ENCODE data around the gene UMPS. TPM values are rescaled to one million over a fixed set of nuclear protein-coding genes. Genes with fewer than 3 reads are reported as not detected.

UMPS gene
- total RNA-seq, 1 experiment from 2014 or later = 118 TPM

DNA sequence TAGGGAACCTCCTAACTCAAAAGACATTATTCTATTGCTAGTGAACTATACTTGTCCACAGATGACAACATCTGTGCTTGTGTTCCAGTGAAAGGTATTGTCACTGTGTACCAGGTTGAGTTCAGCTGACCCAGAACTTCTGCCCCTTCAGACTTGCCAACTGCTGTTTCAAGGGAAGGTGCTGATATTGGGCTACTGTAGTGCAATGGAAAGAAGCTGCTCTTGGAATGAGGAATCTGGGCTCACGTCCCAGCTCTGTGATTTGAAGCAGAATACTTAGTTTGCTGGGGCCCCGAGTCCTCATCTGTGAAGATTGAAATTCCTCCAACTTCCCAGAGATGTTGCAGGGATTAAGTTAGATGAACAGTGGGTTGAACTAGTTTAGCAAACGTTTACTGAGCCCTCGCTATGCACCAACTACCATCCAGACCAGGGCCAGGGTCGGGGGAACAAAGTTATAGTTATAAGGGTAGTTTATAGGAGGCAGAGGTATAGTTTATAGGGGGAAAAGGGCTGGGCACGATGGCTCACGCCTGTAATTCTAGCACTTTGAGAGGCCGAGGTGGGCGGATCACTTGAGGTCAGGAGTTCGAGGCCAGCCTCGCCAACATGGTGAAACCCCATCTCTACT is 15.9 kb upstream of the UMPS start:
- BruUV-seq (replicated peaks) = no TSS peak
- Histone ChIP-seq H3K4me3 (ENCODE audit: low read depth, low read length, poor library complexity, severe bottlenecking) (no peak overlapping the region), H3K4me1 (ENCODE audit: insufficient read depth, low read length, poor library complexity, severe bottlenecking) (peaks cover 16% of the 10 kb centered on the region), H3K36me3 (ENCODE audit: insufficient read depth, low read length, poor library complexity, severe bottlenecking) (no peaks in the 10 kb centered on the region), H3K27ac (ENCODE audit: low read depth, low read length, poor library complexity, severe bottlenecking) (peak overlapping the region; percentile 65), H3K9me3 (ENCODE audit: low read depth, low read length, poor library complexity, severe bottlenecking) (no peaks in the 10 kb centered on the region), H3K27me3 (replicated peaks; ENCODE audit: insufficient read depth, low read depth, low read length, poor library complexity) (no peaks in the 10 kb centered on the region)
- POLR2A ChIA-PET (ENCODE audit: low non-redundant PET) = no interaction called here
- intact Hi-C loops (cut with micrococcal nuclease; ENCODE audit: unreplicated experiment) = no loop called here
- DNase-seq (ENCODE audit: low spot score) = no peak
- no peak for TF ChIP-seq EZH2 (IDR thresholded peaks at IDR 0.05; ENCODE audit: borderline replicate concordance, low read depth, low read length, poor library complexity, severe bottlenecking)
- TF ChIP-seq, protein P1, sequence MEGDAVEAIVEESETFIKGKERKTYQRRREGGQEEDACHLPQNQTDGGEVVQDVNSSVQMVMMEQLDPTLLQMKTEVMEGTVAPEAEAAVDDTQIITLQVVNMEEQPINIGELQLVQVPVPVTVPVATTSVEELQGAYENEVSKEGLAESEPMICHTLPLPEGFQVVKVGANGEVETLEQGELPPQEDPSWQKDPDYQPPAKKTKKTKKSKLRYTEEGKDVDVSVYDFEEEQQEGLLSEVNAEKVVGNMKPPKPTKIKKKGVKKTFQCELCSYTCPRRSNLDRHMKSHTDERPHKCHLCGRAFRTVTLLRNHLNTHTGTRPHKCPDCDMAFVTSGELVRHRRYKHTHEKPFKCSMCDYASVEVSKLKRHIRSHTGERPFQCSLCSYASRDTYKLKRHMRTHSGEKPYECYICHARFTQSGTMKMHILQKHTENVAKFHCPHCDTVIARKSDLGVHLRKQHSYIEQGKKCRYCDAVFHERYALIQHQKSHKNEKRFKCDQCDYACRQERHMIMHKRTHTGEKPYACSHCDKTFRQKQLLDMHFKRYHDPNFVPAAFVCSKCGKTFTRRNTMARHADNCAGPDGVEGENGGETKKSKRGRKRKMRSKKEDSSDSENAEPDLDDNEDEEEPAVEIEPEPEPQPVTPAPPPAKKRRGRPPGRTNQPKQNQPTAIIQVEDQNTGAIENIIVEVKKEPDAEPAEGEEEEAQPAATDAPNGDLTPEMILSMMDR (conservative IDR thresholded peaks at IDR 0.05; ENCODE audit: low read depth, low read length) = no peak
- CTCF ChIA-PET = no interaction called here

DNA sequence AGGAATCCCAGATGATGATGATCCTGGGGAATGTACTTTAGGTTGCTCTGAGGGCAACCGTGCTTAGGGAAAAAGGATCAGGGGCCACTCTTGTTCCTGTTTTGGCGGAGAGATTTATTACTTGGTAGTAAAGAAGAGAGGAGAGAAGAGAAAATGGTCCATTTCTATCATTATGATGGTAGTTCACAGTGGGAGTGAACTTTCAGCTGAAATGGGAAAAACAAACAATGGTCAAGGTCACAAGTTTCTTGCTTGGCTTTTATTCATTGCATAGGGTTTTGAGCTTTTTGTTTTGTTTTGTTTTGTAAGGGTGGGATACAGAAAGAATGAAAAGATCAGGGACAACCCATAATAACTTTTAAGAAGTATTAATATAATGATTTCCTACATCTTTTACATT is 7.7 kb upstream of the UMPS start:
- Histone ChIP-seq H3K27ac (ENCODE audit: low read depth, low read length, poor library complexity, severe bottlenecking) (no peak overlapping the region), H3K36me3 (ENCODE audit: insufficient read depth, low read length, poor library complexity, severe bottlenecking) (no peaks in the 10 kb centered on the region), H3K4me3 (ENCODE audit: low read depth, low read length, poor library complexity, severe bottlenecking) (no peak overlapping the region), H3K27me3 (replicated peaks; ENCODE audit: insufficient read depth, low read depth, low read length, poor library complexity) (no peaks in the 10 kb centered on the region), H3K4me1 (ENCODE audit: insufficient read depth, low read length, poor library complexity, severe bottlenecking) (no peaks in the 10 kb centered on the region), H3K9me3 (ENCODE audit: low read depth, low read length, poor library complexity, severe bottlenecking) (no peaks in the 10 kb centered on the region)
- POLR2A ChIA-PET (ENCODE audit: low non-redundant PET) = no interaction called here
- no peak for DNase-seq (ENCODE audit: low spot score)
- intact Hi-C loops (cut with micrococcal nuclease; ENCODE audit: unreplicated experiment) = no loop called here
- BruUV-seq (replicated peaks) = no TSS peak
- TF ChIP-seq, protein P1 (conservative IDR thresholded peaks at IDR 0.05; ENCODE audit: low read depth, low read length) = no peak
- no peak for TF ChIP-seq EZH2 (IDR thresholded peaks at IDR 0.05; ENCODE audit: borderline replicate concordance, low read depth, low read length, poor library complexity, severe bottlenecking)
- CTCF ChIA-PET = no interaction called here

DNA sequence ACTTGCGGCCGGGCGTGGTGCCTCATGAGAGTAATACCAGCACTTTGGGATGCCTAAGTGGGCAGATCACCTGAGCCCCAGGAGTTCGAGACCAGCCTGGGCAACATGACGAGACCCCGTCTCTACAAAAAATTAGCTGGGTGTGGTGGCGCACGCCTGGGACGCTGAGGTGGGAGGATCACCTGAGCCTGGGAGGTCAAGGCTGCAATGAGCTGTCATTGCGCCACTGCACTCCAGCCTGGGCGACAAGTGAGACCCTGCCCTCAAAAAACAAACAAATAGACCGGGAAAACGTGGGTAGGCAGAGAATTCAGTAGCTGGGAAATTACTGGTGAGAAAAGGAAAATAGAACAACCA is 667 bp downstream of the UMPS start:
- POLR2A ChIA-PET (ENCODE audit: low non-redundant PET) = no interaction called here
- Histone ChIP-seq H3K4me1 (ENCODE audit: insufficient read depth, low read length, poor library complexity, severe bottlenecking) (peaks cover 31% of the 10 kb centered on the region), H3K36me3 (ENCODE audit: insufficient read depth, low read length, poor library complexity, severe bottlenecking) (peaks cover 20% of the 10 kb centered on the region), H3K27ac (ENCODE audit: low read depth, low read length, poor library complexity, severe bottlenecking) (peak overlapping the region; percentile 93), H3K4me3 (ENCODE audit: low read depth, low read length, poor library complexity, severe bottlenecking) (peak overlapping the region; percentile 75), H3K27me3 (replicated peaks; ENCODE audit: insufficient read depth, low read depth, low read length, poor library complexity) (no peaks in the 10 kb centered on the region), H3K9me3 (ENCODE audit: low read depth, low read length, poor library complexity, severe bottlenecking) (no peaks in the 10 kb centered on the region)
- CTCF ChIA-PET = no interaction called here
- DNase-seq (ENCODE audit: low spot score) = no peak
- intact Hi-C loops (cut with micrococcal nuclease; ENCODE audit: unreplicated experiment) = no loop called here
- TF ChIP-seq, protein P1 (conservative IDR thresholded peaks at IDR 0.05; ENCODE audit: low read depth, low read length) = no peak
- no peak for TF ChIP-seq EZH2 (IDR thresholded peaks at IDR 0.05; ENCODE audit: borderline replicate concordance, low read depth, low read length, poor library complexity, severe bottlenecking)
- no TSS peak for BruUV-seq (replicated peaks)
